Lung (tissue), 12 donors: Measurements from ENCODE around the gene BCL7A. TPM values are rescaled to one million over a fixed set of nuclear protein-coding genes. Genes with fewer than 3 reads are reported as not detected.

Experiments used
- ATAC-seq: fragments of 200-7000 bp; cut with Tn5 transposase; one replicate; pipeline ENCODE4 v1.9.1; 2020; ENCODE audit warnings: moderate number of reproducible peaks; ENCODE audit not compliant: insufficient read depth, low FRiP score
- DNase-seq, 3 donors: peaks; one replicate each; pipeline ENCODE4 v3.0.0-alpha.2; 2013 to 2017
- H3K27ac ChIP-seq, 2 donors: one replicate each; pipeline ENCODE4 v1.5.1; 2013; ENCODE audit warnings: mild to moderate bottlenecking in 2 of 2, moderate library complexity in 2 of 2, control low read depth in 1 of 2, inconsistent platforms in 1 of 2, low read depth in 1 of 2, low read length in 1 of 2
- H3K27me3 ChIP-seq, 3 donors: one replicate each; pipeline ENCODE4 v1.5.1; 2013; ENCODE audit warnings: low read length in 2 of 3; ENCODE audit not compliant: control insufficient read depth in 3 of 3, insufficient read depth in 3 of 3
- H3K36me3 ChIP-seq, 4 donors: one replicate each; pipeline ENCODE4 v1.5.1; 2013; ENCODE audit warnings: low read length in 4 of 4, mild to moderate bottlenecking in 1 of 4, moderate library complexity in 1 of 4; ENCODE audit not compliant: control insufficient read depth in 4 of 4, insufficient read depth in 4 of 4
- H3K4me1 ChIP-seq, 5 donors: one replicate each; pipeline ENCODE4 v1.5.1; 2013; ENCODE audit warnings: low read length in 5 of 5, mild to moderate bottlenecking in 2 of 5, moderate library complexity in 1 of 5; ENCODE audit not compliant: control insufficient read depth in 5 of 5, insufficient read depth in 5 of 5
- H3K4me3 ChIP-seq: one replicate; pipeline ENCODE4 v1.5.1; 2013; ENCODE audit warnings: mild to moderate bottlenecking, control low read depth, moderate library complexity
- H3K9ac ChIP-seq, 2 donors: one replicate each; pipeline ENCODE4 v1.5.1; 2013; ENCODE audit warnings: low read length in 2 of 2, control low read depth in 1 of 2; ENCODE audit not compliant: insufficient read depth in 1 of 2
- H3K9me3 ChIP-seq, 4 donors: one replicate each; pipeline ENCODE4 v1.5.1; 2013; ENCODE audit warnings: low read length in 3 of 4, mild to moderate bottlenecking in 1 of 4, moderate library complexity in 1 of 4; ENCODE audit not compliant: control insufficient read depth in 4 of 4, insufficient read depth in 3 of 4
- CTCF ChIP-seq: IDR thresholded peaks from 2 replicates; pipeline ENCODE4 v1.5.1; 2012; ENCODE audit warnings: mild to moderate bottlenecking; ENCODE audit errors: control extremely low read depth, extremely low read depth
- WGBS, 2 donors: extraction: QIAGEN DNeasy Blood & Tissue Kit; methylation state at CpG; one replicate each; pipeline ENCODE4 v1.1.7; 2013; 5-methylcytosine and 5-hydroxymethylcytosine counted together
- polyA plus RNA-seq, 2 donors: library from polyadenylated mRNA; stranded (reverse); fragments of 200-250 nt; gene quantifications; one replicate each; pipeline ENCODE4 v1.2.1, GENCODE V29; 2013
- total RNA-seq, 2 donors: library from RNA; depleted of rRNA in 1 of 2; stranded (reverse); fragments of >200 nt in 1 of 2; gene quantifications; one replicate each; pipeline ENCODE4 v1.2.1, GENCODE V29; 2014 to 2021
- donor health status: control.
- donor health status: control.
- donor health status: Bipolar disorder and iron deficiency.
- donor health status: healthy.
- donor health status: DM: yes; HTN: yes; CAD: no.

The BCL7A gene
- total and polyA plus RNA-seq, 4 donors, result 3.4 to 21.2 (median 8.8) TPM

GRCh38 chr12:122005252-122005776 lies 16.4 kb upstream of the BCL7A start:
- Histone ChIP-seq H3K27me3 (no peaks in the 10 kb centered on the region), H3K4me3 (no peak overlapping the region), H3K9ac (no peak overlapping the region), H3K36me3 (no peaks in the 10 kb centered on the region), H3K9me3 (no peaks in the 10 kb centered on the region), H3K4me1 (peaks cover 0 to 10% (median 4%) of the 10 kb centered on the region in 5 donors), H3K27ac (no peak overlapping the region)
- ATAC-seq (no peak), DNase-seq (no peak)
- 90 to 92% methylated on average over 11 of the region's 11 CpGs for WGBS, 2 donors
- TF ChIP-seq CTCF, result no peak

GRCh38 chr12:122006186-122006926 lies 15.3 kb upstream of the BCL7A start:
- 84 to 86% methylated on average over 24 of the region's 24 CpGs for WGBS, 2 donors
- Histone ChIP-seq H3K4me3 (no peak overlapping the region), H3K4me1 (peaks cover 0 to 10% (median 4%) of the 10 kb centered on the region in 5 donors), H3K9ac (no peak overlapping the region), H3K27ac (no peak overlapping the region), H3K9me3 (no peaks in the 10 kb centered on the region), H3K27me3 (no peaks in the 10 kb centered on the region), H3K36me3 (no peaks in the 10 kb centered on the region)
- ATAC-seq (no peak), DNase-seq (no peak)
- TF ChIP-seq CTCF, result no peak

DNA sequence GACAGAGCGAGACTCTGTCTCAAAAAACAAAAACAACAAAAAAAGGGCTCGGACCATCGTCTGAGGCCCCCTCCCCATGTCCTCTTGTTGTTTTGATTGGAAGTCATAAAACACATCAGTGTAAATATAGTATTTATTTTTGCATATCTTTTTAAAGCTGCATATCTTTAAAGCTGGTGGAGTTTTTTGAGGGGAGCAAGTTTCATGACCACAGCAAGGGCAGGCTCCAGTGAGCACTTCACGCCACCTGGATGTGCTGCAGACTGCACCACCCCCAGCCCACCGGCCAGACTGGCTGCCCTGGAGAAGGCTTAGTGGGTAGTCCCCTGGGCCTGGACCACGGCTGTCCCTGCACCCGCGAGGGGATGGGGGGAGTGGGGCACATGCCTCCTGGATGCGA lies 11.9 kb upstream of the BCL7A start:
- no peaks in the 10 kb centered on the region for H3K9me3 ChIP-seq
- no peaks in the 10 kb centered on the region for H3K36me3 ChIP-seq
- DNase-seq (no peak), ATAC-seq (no peak)
- H3K27me3 ChIP-seq, result no peaks in the 10 kb centered on the region
- no peak for TF ChIP-seq CTCF
- H3K4me1 ChIP-seq, result peaks cover 0 to 2% (median 0%) of the 10 kb centered on the region in 5 donors
- WGBS, 2 donors, result 89 to 93% methylated on average over 9 of the region's 9 CpGs
- H3K9ac ChIP-seq, result no peak overlapping the region
- no peak overlapping the region for H3K27ac ChIP-seq
- no peak overlapping the region for H3K4me3 ChIP-seq
